Kasumi-1 (cell line): Measurements from ENCODE around the gene CT47C1.
A peak's percentile ranks its signal among the peaks of the same experiment; 100 is the strongest.
"Not testable (repeated sequence)": the region's sequence is repeated elsewhere in the genome, so short reads cannot be mapped to it uniquely, and the experiment has no call there.

Experiments
- DNase-seq, 2 experiments: peaks; one replicate each; lab custom pipeline; 2025; lab: John Stamatoyannopoulos, UW

The CT47C1 gene

GRCh38 chrX:119072744-119073143, at the start of gene CT47C1:
Gene CT47C1, plus strand, starts transcription at chrX:119072993. Its CDS starts 233 bp downstream, at chrX:119073226.
- DNase-seq, result no peak

- DNase-seq, result no peak
Measured at GRCh38 chrX:119025900-119026299, 46.9 kb upstream of the CT47C1 start.

GRCh38 chrX:119026344-119026743, 46.4 kb upstream of the CT47C1 start:
- DNase-seq, result not testable (repeated sequence)

- DNase-seq, result not testable (repeated sequence)
Measured at GRCh38 chrX:119027960-119028732, 44.6 kb upstream of the CT47C1 start.

- DNase-seq, result peak in 1 of 2 experiments; percentile 2
Measured at GRCh38 chrX:119028733-119029330, 44.0 kb upstream of the CT47C1 start.

- DNase-seq, result not testable (repeated sequence)
Measured at GRCh38 chrX:119029656-119030055, 43.1 kb upstream of the CT47C1 start.

- no peak for DNase-seq
Measured at GRCh38 chrX:119030990-119031389, 41.8 kb upstream of the CT47C1 start.

GRCh38 chrX:119036107-119037029, 36.4 kb upstream of the CT47C1 start:
- DNase-seq, result no peak

GRCh38 chrX:119040432-119040831, 32.4 kb upstream of the CT47C1 start:
- DNase-seq, result no peak

- no peak for DNase-seq
Measured at GRCh38 chrX:119041175-119041574, 31.6 kb upstream of the CT47C1 start.

- no peak for DNase-seq
Measured at GRCh38 chrX:119042040-119042439, 30.8 kb upstream of the CT47C1 start.

GRCh38 chrX:119042996-119043395, 29.8 kb upstream of the CT47C1 start:
- DNase-seq, result no peak

GRCh38 chrX:119045884-119046283, 26.9 kb upstream of the CT47C1 start:
- no peak for DNase-seq

- DNase-seq, result no peak
Measured at GRCh38 chrX:119055687-119056086, 17.1 kb upstream of the CT47C1 start.

- no peak for DNase-seq
Measured at GRCh38 chrX:119062750-119063374, 9.9 kb upstream of the CT47C1 start.

GRCh38 chrX:119063428-119063827, 9.4 kb upstream of the CT47C1 start:
- DNase-seq, result no peak

GRCh38 chrX:119067023-119067739, 5.6 kb upstream of the CT47C1 start:
- DNase-seq, result peak; percentile 16 to 35

- no peak for DNase-seq
Measured at GRCh38 chrX:119069128-119069527, 3.7 kb upstream of the CT47C1 start.

- DNase-seq, result no peak
Measured at GRCh38 chrX:119069762-119070161, 3.0 kb upstream of the CT47C1 start.

GRCh38 chrX:119071381-119071780, 1.4 kb upstream of the CT47C1 start:
- DNase-seq, result no peak

- no peak for DNase-seq
Measured at GRCh38 chrX:119073200-119073905, 560 bp downstream of the CT47C1 start.
